Activated CD8-positive, alpha-beta memory T cell treated with anti-CD3 and anti-CD28 coated beads for 4 hours (primary cell): ENCODE results near the gene ITIH6.
"Not testable (repeated sequence)": the region's sequence is repeated elsewhere in the genome, so short reads cannot be mapped to it uniquely, and the experiment has no call there.

Experiments used
- DNase-seq, 2 donors: peaks; one replicate each; pipeline ENCODE4 v3.0.0-alpha.2; 2020; ENCODE audit warnings: low read depth in 2 of 2

The ITIH6 gene

DNA sequence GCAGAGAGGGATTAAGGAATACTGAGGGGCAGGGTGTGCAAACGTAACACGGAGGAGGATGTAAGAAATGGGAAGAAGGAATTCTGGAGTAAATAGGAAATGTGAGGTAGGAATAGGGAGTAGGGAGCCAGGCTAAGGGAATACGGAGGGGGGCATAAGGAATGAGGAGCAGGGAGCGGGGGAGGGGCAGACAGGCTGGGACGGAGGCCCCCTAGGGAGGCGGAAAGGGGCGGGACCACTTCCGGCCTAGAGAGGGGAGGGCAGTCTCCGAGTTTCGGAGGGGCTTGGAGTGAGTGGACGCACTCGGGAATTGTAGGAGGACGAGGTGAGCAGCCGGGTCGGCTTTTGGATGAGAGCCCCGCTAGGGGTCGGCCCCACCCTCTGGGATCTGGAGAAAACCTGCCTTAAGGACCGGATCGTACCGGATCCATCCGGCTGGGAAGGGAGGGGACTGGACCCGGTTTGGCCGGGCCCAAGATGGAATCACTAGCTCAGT, 10.1 kb upstream of the ITIH6 start:
- peak in 1 of 2 donors; percentile 3 for DNase-seq

DNA sequence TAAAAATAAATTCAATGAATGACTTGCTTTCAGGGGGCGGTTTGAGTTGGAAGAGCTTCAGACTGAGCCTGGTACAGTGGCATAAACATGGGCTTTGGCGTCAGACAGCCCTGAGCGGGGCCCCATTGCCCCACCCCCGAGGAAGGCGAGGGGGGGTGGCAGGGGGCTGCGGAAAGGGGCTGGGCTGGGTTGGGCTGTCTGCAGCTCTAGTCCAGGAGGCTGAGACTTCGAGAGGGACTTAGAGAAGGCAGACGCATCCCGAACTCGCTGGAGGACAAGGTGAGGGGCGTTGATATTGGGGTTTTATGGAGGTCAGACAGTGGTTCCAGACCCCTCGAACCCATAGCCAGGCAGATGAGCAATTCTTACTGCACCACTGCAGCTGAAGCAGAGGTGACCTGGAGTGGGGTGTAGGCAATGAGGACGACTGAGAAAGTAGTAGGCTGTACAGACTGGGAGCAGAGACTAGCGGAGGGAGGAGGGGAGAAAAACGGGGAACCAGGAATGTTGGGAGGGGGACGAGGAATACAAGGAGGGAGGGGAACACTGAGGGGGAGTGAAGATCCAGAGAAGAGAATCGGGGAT, 9.6 kb upstream of the ITIH6 start, which contains the start of gene MAGED2:
TSS of gene MAGED2 (plus strand) at position 222 of the 585 bp plus-strand sequence. CDS start 1,587 bp downstream, outside the sequence.
- DNase-seq: peak in 1 of 2 donors; percentile 5

DNA sequence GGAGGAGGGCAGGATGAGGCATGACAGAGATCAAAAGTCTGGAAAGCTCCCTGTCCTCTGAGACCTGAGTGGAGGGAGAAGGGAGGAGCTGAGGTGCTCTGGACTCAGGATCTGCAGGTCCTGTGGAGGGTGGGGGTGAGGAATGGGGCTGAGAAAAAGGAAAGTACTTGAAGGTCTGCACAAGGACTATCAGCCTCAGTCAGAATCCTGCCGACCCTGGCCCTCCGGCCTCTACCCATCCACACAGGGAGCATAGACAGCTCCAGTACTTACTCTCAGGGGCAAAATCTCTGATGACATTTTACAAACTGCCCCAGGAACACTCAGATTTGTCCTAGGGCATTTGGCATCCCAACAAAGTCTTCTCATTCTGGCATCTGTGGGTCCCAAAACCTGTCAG, 991 bp upstream of the ITIH6 start:
- no peak for DNase-seq

GRCh38 chrX:54794795-54795194, 3.3 kb downstream of the ITIH6 start:
- DNase-seq: no peak

DNA sequence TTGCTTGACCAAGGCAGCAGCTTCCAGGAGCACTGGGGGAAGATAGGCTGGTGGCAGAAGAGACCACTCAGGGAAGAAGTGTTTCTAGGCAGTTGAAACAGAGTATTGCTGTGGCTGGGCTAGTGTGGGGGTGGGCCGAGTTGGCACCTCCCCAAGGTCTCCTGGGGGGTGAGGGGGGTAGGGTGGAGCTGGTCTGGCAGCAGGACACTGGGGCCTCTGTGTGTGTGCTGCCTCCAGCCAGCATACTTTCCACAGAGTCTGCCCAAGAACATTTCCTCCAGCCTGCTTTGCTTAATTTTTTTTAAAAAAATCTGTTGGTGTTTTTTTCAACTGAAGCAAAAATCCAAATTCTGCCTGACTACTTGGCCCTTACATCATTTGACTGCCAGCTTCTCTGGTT, 4.0 kb downstream of the ITIH6 start:
- DNase-seq: no peak

- DNase-seq: not testable (repeated sequence)
These were observed 8.7 kb downstream of the ITIH6 start for GRCh38 chrX:54789405-54789804.

GRCh38 chrX:54788446-54788845, 9.6 kb downstream of the ITIH6 start:
- DNase-seq: no peak

DNA sequence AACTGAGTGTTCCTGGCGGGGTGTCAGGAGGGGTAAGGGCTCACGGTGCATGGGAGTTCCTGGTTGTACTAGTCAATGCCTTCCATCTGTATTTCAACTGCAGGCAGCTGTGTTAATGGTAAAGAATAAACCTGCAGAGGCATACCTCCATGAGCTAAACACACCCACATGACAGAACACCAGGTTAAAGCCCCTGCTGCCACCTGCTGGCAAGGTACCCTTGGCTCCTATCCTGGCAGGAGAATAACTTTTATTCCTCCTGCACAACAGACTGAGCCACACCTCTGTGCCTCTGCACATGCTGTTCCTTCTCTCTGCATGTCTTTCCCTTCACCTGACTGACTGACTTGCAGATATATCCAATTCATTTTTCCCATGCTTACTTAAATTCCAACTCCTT, 11.1 kb downstream of the ITIH6 start:
- no peak for DNase-seq

DNA sequence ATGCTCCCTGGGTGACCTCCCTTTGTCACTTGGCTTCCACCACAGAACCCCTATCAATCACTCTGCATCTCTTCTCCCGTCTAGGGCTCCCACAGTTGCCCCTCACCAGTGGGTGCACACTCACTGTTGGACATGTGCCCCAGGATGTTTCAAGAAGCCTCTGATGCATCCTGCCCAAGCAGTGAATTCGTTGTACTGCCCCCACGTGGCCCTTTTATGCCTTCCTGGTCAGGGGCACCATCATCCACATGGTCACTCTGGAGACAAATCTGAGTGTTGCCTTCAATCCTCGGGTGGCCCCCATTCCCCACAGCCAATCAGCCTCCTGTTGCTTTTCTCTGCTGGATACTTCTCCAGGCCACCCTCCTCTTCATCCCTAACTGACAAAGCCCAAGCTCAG, 12.2 kb downstream of the ITIH6 start:
- DNase-seq: no peak

- DNase-seq: no peak
These were observed 20.9 kb downstream of the ITIH6 start for GRCh38 chrX:54776987-54777672.

GRCh38 chrX:54776061-54776460, 22.0 kb downstream of the ITIH6 start:
- DNase-seq: no peak

GRCh38 chrX:54774391-54775094, 23.5 kb downstream of the ITIH6 start:
- not testable (repeated sequence) for DNase-seq

DNA sequence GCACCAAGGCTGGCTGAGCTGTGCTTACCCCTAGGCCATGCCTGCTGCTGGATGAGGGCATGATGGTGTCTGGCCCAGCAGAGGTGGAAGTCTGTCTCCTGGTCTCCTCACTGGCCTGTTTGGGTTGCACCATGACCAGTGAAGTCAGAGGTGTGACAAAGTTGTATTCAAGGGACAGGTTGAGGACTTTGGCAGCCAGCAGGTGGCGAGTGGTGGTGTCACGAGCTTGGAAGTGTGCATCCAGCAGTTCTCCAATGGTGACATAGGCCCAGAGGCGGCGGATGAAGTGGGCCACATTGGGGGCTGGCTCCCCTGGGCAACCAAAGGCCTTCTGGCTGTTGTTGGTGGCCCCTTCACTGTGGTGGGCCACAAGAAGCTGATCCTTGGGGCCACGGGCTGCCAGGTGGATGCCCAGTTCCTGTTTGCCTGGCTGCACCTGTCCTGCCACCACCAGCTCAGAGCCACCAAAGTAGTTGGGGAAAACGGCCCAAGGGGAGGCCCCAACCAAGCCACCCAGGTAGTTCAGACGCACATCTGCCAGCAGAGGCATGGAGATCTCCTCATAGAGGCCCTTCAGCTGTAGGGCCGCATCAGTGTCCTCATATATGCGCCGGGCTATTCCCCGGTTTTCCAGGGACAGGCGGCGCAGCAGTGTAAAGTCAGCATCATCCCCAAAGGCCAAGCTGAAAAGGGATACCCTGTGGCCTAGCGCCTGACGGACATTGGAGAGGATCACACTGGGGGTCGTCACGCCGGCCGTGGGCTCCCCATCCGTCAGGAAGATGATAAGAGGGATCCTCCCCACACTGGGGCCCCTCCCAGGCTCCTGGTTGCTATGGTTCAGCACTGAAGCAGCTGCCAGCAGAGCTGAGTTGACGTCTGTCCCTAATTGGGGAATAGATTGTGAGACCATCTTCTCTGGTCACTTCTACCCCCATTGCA, 39.7 kb downstream of the ITIH6 start:
- no peak for DNase-seq

GRCh38 chrX:54754854-54755253, 43.2 kb downstream of the ITIH6 start:
- DNase-seq: no peak

DNA sequence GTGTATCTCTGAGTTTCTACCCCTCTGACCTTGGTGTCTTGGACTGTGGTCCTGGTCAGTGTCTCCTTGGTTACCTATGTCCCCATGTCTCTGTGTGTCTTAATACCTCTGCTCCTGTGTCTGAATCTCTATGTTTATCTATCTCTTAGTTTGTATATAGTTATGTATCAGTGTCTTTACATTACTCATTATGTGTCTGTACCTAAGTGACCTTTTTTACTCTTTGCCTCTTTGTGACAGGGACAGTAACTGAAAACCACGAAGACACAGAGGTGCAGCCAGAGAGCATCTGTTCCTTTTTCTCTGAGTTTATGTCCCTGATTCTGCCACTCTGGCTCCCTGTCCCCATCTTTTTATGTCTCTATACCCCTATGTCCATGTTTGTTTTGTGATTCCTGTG, 49.4 kb downstream of the ITIH6 start:
- no peak for DNase-seq

- no peak for DNase-seq
These were observed 50.2 kb downstream of the ITIH6 start for GRCh38 chrX:54747733-54748393.

GRCh38 chrX:54746928-54747327, 51.1 kb downstream of the ITIH6 start:
- DNase-seq: no peak

DNA sequence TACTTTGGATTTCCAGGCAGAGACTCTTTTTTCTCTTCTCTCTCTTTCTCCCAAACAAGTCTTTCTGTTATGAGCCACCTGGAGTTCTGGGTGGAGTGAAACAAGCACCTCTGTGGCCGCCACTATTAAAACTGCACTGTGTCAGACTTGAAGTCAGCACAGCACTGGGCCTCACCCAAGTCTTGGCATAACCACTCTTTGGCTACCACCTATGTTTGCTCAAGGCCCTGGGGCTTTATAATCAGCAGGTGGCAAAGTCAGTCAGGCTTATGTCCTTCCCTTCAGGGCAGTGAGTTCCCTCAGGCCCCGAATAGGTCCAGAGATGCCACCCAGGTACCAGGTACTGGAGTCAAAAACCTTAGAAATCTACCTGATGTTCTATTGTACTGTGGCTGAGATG, 52.4 kb downstream of the ITIH6 start:
- no peak for DNase-seq

GRCh38 chrX:54738567-54738966, 59.5 kb downstream of the ITIH6 start:
- DNase-seq: not testable (repeated sequence)

- not testable (repeated sequence) for DNase-seq
These were observed 61.6 kb downstream of the ITIH6 start for GRCh38 chrX:54736298-54736942.

GRCh38 chrX:54721424-54721823, 76.6 kb downstream of the ITIH6 start:
- no peak for DNase-seq
